HL-60 (cell line): ENCODE results near the gene XPR1.

Experiments used
- CTCF ChIP-seq: IDR thresholded peaks from one replicate; pipeline ENCODE4 v1.5.1; 2011; ENCODE audit warnings: low read length, control low read depth, inconsistent platforms; ENCODE audit not compliant: insufficient read depth
- POLR2AphosphoS5 ChIP-seq: IDR thresholded peaks from 2 replicates; pipeline ENCODE4 v1.6.1; 2012; ENCODE audit warnings: low read depth

DNA sequence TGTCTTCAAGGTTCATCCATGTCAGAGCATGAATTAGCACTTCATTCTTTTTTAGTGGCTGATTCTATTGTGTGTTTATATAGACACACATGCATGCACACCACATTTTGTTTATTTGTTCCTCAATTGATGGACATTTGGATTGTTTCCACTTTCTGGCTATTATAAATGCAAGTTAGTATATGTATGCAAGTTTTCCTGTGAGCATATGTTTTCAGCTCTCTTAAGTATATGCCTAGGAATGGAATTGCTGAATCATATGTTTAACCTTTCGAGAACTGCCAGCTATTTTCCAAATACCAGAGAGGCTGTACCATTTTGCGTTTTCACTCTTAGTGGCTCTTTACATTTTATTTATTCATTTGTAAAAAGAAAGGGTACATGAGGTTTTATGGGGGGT is 171.0 kb downstream of the XPR1 start:
- TF ChIP-seq CTCF (no peak), POLR2AphosphoS5 (no peak)
